GM18951 (cell line): ENCODE results near the gene ARHGAP15.

Experiments
- POLR2A ChIP-seq: IDR thresholded peaks from 4 replicates; pipeline ENCODE4 v1.6.1; 2011; ENCODE audit warnings: mild to moderate bottlenecking; ENCODE audit not compliant: insufficient read length, insufficient read depth; ENCODE audit errors: extremely low read depth
- in situ Hi-C: fragments of 300-500 bp; cut with MboI; formaldehyde crosslinking; loops from one replicate; pipeline ENCODE4 v1.12.0; 2022; ENCODE audit warnings: low sequenced_read_pairs, mixed read lengths, inconsistent platforms; ENCODE audit not compliant: unreplicated experiment

The ARHGAP15 gene

DNA sequence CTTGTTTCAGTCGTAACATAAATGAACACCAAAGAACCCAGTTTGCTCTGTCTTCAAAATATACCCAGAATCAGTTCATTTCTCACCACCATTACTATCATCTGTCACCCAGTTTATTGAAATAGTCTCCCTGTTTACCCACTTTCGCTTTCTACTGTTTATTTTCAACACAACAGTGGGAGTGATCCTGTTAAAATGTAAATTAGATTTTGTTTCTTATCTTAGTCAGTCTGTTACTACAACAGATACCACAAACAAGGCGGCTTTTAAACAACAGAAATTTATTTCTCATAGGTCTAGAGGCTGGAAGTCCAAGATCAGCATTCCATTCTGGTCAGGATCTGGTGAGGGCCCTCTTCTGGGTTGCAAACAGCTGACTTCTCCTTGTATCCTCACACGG is 74.8 kb downstream of the ARHGAP15 start:
- in situ Hi-C loops = no loop called here
- no peak for TF ChIP-seq POLR2A

DNA sequence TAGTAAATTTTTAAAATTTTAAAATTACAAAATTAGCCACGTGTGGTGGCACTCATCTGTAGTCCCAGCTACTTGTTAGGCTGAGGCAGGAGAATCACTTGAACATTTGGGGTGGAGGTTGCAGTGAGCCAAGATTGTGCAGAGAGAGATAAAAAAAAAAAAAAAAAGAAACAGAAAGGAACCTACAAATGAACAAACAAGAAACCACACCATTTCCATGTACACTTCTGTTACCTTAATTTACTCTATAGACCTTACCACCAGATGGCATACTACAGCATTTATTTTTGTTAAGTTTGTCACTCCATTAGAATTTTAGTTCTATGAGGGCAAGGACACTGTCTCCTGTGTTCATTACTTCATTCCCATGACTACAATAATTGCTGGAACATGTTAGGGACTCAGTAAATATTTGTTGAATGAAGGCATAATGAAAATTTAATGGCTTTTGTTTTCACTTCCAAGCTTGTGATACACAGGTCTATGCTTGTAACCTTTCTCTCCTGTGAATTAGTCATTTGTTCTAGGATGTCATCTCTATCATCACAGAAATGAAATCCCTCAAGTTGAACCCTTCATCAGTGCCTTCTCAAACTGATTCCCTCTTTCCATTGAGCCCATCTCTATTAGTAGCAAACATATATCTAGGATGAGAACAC is 76.0 kb downstream of the ARHGAP15 start:
- no peak for TF ChIP-seq POLR2A
- in situ Hi-C loops = no loop called here

DNA sequence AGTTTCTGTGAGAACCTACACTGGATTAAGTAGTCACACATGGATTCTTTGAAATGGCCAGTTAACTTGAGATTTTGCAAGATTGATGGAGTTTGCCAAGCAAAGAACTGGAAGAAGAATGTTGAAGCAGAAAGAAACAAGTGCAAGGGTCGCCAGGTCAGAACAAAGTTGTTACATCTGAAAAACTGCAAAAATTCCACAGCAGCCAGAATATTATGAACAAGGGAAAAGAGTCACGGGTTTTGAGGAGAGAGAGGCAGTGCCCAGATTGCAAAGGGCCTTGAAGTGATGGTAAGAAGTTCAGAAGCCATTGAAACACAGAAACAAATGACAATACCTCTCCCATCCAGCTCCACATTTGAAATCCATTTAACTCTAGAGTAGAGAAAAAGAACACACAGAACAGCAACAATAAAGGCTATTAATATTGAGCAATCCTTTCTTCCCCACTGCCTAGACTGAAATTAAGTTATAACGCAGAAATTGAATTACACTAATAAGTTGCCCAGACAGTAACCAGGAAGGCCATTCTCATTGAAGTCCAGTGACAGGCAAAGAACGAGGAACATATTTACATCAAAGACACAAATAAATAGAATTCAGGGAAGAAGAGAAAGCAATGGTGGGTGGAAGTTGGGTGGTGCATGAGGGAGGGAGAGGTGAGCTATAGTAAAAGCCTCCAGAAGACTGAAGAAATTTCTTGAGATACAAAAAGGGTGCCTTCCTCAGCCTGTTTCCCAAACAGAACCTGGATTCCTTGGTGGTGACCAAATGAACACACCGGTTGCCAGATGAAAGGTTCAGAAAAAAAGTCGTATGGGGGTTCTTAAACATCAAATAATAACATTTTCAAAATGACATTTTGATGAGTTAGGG is 80.6 kb downstream of the ARHGAP15 start:
- in situ Hi-C loops = no loop called here
- no peak for TF ChIP-seq POLR2A

DNA sequence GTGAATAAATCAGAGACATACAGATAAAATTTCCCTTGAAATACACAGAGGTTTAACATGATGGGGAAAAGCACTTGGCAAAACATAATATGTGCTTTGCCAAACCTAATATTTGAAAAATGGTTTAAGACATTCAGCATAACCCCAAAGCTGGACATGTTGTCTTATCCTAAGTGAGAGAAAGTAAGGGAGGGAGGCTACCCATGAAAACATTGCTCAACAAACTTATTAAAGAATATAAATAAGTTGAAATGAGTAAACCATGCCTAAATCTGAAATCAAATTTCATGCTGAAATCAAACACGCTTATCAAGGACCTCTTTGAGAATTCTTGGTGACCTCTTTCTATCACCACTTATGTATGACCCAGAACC is 81.2 kb downstream of the ARHGAP15 start:
- no peak for TF ChIP-seq POLR2A
- in situ Hi-C loops = no loop called here

DNA sequence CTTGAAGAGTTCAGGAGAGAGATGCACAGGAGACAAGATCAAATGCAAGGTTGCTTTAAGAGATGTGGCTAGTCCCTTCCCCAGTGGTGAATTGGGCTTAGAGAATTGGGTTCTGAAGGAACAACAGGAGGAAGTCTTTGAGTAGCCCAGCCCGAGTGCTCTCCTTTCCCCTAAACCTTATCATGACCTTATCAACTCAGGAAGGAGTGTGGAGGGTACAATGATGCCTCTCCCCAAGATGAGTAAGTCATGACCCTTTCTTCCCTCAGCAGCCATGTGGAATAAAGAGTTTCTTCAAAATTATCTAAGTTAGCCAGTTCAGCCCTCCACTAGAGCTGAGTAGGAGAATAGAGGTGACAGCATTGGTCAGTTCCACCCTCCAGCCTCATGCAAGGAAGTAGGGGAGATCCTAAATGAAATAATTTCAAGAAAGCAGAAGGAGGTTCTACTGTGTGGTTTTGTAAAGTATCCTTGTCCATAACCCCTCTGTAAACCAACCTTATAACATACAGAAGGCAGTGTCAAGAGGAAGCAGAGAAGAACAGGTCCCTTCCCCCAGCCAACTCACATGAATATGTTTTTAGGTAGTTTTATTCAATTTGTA is 88.4 kb downstream of the ARHGAP15 start:
- in situ Hi-C loops = no loop called here
- no peak for TF ChIP-seq POLR2A

DNA sequence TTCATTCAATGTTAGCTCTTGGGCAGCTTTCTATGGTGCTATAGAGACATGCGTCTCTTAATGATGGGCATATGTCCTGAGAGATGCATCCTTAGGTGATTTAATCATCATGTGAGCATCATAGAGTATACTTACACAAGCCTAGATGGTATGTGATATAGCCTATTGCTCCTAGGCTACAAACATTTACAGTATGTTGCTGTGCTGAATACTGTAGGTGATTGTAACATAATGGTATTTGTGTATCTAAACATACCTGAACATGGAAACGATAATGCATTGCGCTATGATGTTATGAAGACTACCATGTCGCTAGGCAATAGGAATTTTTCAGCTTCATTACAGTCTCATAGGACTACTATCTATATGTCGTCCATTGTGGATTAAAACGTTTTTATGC is 89.4 kb downstream of the ARHGAP15 start:
- TF ChIP-seq POLR2A = no peak
- in situ Hi-C loops = no loop called here

DNA sequence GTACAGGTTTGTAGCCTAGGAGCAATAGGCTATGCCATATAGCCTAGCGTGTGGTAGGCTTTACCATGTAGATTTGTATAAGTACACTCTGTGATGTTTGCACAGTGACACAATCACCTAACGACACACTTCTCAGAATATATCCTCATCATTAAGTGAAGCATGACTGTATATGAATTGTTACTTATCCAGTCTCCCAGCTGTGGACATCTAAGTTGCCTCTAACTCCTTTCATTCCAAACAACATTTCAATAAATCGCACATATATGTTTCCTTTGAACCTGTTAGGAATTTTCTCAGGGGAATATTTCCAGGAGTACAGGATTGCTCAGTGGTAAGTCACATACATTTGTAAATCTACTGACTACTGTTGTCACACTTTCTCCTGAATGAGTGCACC is 90.0 kb downstream of the ARHGAP15 start:
- no peak for TF ChIP-seq POLR2A
- in situ Hi-C loops = no loop called here

DNA sequence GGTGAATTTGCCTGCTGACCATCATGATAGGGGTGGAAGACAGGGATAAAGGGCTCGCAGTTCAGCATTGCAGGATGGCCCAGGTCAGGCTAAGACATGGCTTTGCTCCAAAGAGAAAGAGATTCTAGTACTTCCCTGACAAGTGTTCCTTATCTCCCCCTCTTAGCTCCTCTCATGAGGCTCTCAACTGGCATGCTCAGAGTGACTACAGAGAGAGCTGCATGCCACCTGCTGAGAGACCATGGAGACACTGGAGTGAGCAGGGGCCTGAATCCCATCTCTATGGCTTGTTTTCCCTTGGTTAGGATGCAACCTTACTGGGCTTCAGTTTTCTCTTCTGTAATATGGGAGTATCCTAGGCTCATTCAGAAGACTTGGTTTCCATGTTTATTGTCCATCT is 94.3 kb downstream of the ARHGAP15 start:
- TF ChIP-seq POLR2A = no peak
- in situ Hi-C loops = loop anchor here (10.0 kb wide), 1 partner anchor 109 kb away; no protein-coding TSS in a partner anchor

DNA sequence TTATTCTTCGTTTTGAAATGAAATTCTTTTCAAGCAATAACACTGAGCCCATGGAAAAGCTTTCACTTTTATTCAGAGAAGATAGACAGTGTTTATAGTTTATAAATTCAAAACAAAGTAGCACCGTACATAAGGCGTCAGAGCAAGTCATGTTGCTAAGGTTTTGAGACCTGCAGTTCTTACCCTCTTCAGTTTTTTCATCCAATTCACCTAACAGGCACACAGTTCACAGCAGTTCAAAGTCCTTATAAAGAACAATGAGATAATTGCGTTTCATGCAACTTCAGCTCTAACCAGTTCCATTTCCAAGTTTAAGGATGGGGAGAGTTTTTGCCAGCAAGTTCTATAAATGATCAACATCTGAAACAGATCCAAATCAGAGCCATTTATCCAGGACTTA is 96.7 kb downstream of the ARHGAP15 start:
- in situ Hi-C loops = loop anchor here (10.0 kb wide), 1 partner anchor 111 kb away; no protein-coding TSS in a partner anchor
- no peak for TF ChIP-seq POLR2A

DNA sequence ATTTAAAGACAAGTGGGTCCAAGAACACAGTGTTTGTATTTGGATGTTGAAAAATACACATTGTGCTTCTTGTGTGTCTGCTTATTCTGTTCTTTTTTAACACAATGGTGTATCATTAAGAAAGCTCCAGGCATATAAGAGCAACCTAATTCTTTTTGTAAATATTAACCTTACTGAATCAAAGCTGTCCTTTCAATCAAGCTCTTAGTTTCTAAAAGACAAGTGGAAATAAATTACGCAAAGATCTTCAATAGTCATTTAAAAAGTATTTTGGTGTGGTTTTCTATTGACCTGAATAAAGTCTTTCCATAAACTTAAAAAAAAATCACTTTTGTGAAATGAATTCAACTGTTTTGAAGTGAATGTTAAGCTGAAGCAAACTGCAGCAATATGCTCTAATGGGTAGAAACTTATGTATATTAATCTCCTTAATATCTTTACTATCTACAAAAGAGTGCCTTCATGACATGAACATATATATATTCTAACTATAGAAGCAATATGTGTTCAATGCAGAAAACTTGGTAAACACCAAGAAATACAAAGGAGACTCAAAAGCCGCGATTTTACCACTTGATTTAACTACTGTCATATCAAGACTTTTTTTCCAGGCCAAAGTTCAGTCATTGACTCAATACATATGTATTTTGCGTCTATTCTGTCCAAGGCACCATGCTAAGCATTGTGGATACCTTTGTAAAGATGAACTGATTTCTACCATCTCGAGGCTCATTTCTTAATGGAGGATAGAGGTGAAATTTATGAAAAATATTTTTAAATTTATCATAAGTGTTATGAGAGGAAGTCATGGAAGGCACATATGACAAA is 97.7 kb downstream of the ARHGAP15 start:
- no peak for TF ChIP-seq POLR2A
- in situ Hi-C loops = loop anchor here (10.0 kb wide), 1 partner anchor 112 kb away; no protein-coding TSS in a partner anchor

DNA sequence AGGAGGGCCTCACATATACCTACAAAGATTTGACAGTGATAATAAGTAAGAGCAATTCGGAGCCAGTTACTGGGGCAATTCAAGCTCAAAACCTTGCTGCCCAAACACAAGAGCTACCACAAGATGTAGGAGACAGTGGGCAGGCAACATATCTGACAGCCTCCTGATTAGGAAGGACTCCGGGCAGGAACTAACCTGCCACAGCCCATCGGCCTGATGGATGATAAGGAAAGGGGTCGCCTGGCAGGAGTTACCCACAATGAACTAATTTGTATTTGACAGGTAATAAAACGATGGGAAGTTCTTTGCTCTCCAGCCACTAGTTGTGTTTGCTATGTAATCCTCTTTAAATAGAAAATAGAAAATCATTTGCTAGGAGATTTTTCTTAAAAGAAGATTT is 100.2 kb downstream of the ARHGAP15 start:
- in situ Hi-C loops = loop anchor here (10.0 kb wide), 1 partner anchor 115 kb away; no protein-coding TSS in a partner anchor
- no peak for TF ChIP-seq POLR2A

DNA sequence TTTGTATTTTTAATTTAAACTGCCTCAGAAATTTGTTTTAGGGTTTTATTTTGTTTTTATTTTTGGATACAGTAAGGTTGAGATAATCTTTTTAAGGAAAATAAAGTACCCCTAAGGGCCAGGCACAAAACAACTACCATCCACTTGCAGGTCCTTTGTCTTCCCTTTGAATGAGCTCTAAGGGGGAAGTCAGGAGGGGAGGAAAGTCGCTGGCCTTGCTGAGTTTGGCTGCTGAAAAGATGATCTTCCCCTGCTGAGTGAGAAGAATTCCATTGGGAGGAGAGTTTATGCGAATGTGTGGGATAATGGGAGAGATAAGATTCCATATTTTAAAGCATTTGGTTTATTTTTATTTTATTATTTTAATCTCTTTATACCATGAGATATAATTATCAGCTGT is 100.7 kb downstream of the ARHGAP15 start:
- TF ChIP-seq POLR2A = no peak
- in situ Hi-C loops = loop anchor here (10.0 kb wide), 1 partner anchor 115 kb away; no protein-coding TSS in a partner anchor
